ENCODE data around the gene DLGAP4. TPM values are rescaled to one million over a fixed set of nuclear protein-coding genes. Genes with fewer than 3 reads are reported as not detected.
A peak's percentile ranks its signal among the peaks of the same experiment; 100 is the strongest.

DLGAP4 gene
- total and polyA plus RNA-seq, 12 donors: 34.0 to 74.4 (median 55.6) TPM

- DNase-seq (no peak), ATAC-seq (no peak)
- no peaks in the 10 kb centered on the region for H3K9me3 ChIP-seq
- no peaks in the 10 kb centered on the region for H3K36me3 ChIP-seq
- no peak for TF ChIP-seq CTCF (IDR thresholded peaks at IDR 0.05)
- peaks cover 0 to 27% (median 6%) of the 10 kb centered on the region in 7 donors for H3K27me3 ChIP-seq
- 75 to 90% methylated on average over 3 of the region's 3 CpGs for WGBS, 2 donors
- no peak overlapping the region for H3K4me3 ChIP-seq
- no peaks in the 10 kb centered on the region for H3K4me1 ChIP-seq
- intact Hi-C loops (cut with DNase I): no loop called here
- H3K27ac ChIP-seq: no peak overlapping the region
Observed at GRCh38 chr20:36392989-36393388, 86.8 kb downstream of the DLGAP4 start.

GRCh38 chr20:36394340-36394965 is 88.3 kb downstream of the DLGAP4 start:
- intact Hi-C loops (cut with DNase I): no loop called here
- Histone ChIP-seq H3K9me3 (no peaks in the 10 kb centered on the region), H3K27ac (no peak overlapping the region), H3K36me3 (no peaks in the 10 kb centered on the region), H3K27me3 (peaks cover 0 to 22% (median 12%) of the 10 kb centered on the region in 7 donors), H3K4me3 (no peak overlapping the region), H3K4me1 (no peaks in the 10 kb centered on the region)
- TF ChIP-seq CTCF (IDR thresholded peaks at IDR 0.05): no peak
- no peak for DNase-seq
- ATAC-seq: peak in 2 of 8 donors; percentile 21 to 47
- WGBS, 2 donors: 64 to 68% methylated on average over 20 of the region's 20 CpGs

- peaks cover 0 to 3% (median 0%) of the 10 kb centered on the region in 9 donors for H3K4me1 ChIP-seq
- no peaks in the 10 kb centered on the region for H3K9me3 ChIP-seq
- no peak for TF ChIP-seq CTCF (IDR thresholded peaks at IDR 0.05)
- no peak for DNase-seq
- H3K36me3 ChIP-seq: no peaks in the 10 kb centered on the region
- H3K27me3 ChIP-seq: peaks cover 0 to 31% (median 17%) of the 10 kb centered on the region in 7 donors
- intact Hi-C loops (cut with DNase I): no loop called here
- H3K4me3 ChIP-seq: no peak overlapping the region
- no peak for ATAC-seq
- no peak overlapping the region for H3K27ac ChIP-seq
- 79 to 92% methylated on average over 6 of the region's 6 CpGs for WGBS, 2 donors
Observed at GRCh38 chr20:36396340-36396739, 90.2 kb downstream of the DLGAP4 start.

GRCh38 chr20:36396847-36397630 is 90.9 kb downstream of the DLGAP4 start:
- TF ChIP-seq CTCF (IDR thresholded peaks at IDR 0.05): no peak
- 64 to 70% methylated on average over 8 of the region's 8 CpGs for WGBS, 2 donors
- no peaks in the 10 kb centered on the region for H3K36me3 ChIP-seq
- peaks cover 0 to 3% (median 0%) of the 10 kb centered on the region in 9 donors for H3K4me1 ChIP-seq
- peaks cover 0 to 38% (median 20%) of the 10 kb centered on the region in 7 donors for H3K27me3 ChIP-seq
- H3K9me3 ChIP-seq: no peaks in the 10 kb centered on the region
- H3K4me3 ChIP-seq: no peak overlapping the region
- intact Hi-C loops (cut with DNase I): no loop called here
- no peak for ATAC-seq
- DNase-seq: no peak
- H3K27ac ChIP-seq: no peak overlapping the region

All from heart right ventricle (tissue), 16 donors.